ENCODE measurements around the gene SPARCL1.

DNA sequence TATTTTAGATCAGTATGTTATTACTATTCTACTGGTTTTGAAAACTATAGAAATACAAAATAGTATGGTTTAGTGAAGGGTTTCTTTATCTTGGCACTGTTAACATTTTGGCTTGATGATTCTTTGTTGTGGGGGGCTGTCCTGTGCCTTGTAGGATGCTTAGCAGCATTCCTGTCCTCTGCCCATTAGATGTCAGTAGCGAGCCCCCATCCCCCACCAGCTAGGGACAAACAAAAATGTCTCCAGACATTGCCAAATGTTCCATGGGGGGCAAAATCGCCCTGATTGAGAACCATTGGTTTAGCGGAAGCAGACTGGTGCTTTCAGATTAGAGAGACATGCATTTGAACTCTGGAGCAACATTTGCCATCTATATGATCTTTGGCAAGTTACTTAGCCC lies 23.3 kb downstream of the SPARCL1 start:
- TF ChIP-seq, protein P1, sequence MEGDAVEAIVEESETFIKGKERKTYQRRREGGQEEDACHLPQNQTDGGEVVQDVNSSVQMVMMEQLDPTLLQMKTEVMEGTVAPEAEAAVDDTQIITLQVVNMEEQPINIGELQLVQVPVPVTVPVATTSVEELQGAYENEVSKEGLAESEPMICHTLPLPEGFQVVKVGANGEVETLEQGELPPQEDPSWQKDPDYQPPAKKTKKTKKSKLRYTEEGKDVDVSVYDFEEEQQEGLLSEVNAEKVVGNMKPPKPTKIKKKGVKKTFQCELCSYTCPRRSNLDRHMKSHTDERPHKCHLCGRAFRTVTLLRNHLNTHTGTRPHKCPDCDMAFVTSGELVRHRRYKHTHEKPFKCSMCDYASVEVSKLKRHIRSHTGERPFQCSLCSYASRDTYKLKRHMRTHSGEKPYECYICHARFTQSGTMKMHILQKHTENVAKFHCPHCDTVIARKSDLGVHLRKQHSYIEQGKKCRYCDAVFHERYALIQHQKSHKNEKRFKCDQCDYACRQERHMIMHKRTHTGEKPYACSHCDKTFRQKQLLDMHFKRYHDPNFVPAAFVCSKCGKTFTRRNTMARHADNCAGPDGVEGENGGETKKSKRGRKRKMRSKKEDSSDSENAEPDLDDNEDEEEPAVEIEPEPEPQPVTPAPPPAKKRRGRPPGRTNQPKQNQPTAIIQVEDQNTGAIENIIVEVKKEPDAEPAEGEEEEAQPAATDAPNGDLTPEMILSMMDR (IDR thresholded peaks at IDR 0.05) = no peak
- no peak for TF ChIP-seq EZH2 (IDR thresholded peaks at IDR 0.05; ENCODE audit: borderline replicate concordance, insufficient read depth, low read depth, low read length, poor library complexity, severe bottlenecking)

Data from B cell (primary cell).